ENCODE data around the gene GOLGA6L2.

DNA sequence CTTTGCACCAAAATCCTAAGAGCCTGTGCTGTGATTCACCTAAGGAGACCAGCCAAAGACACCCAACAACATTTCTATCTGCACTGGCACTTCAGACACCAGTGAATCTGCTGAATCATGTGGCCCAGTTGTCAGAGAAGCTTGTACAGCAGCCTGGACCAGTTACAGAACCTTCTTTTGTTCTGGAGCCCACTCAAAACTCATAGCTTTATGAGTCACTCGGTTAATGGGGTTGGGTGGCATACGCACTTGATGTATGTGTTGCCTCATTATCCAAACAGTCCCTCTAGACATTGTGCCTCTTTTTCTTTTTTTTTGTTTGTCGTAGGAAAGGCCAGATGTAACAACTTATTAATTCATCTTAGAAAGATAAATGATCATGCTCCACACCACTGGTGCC is 25.6 kb upstream of the GOLGA6L2 start:
- TF ChIP-seq, protein P1, sequence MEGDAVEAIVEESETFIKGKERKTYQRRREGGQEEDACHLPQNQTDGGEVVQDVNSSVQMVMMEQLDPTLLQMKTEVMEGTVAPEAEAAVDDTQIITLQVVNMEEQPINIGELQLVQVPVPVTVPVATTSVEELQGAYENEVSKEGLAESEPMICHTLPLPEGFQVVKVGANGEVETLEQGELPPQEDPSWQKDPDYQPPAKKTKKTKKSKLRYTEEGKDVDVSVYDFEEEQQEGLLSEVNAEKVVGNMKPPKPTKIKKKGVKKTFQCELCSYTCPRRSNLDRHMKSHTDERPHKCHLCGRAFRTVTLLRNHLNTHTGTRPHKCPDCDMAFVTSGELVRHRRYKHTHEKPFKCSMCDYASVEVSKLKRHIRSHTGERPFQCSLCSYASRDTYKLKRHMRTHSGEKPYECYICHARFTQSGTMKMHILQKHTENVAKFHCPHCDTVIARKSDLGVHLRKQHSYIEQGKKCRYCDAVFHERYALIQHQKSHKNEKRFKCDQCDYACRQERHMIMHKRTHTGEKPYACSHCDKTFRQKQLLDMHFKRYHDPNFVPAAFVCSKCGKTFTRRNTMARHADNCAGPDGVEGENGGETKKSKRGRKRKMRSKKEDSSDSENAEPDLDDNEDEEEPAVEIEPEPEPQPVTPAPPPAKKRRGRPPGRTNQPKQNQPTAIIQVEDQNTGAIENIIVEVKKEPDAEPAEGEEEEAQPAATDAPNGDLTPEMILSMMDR (IDR thresholded peaks at IDR 0.05; ENCODE audit: low read depth, low read length), result no peak
- TF ChIP-seq, protein P2, sequence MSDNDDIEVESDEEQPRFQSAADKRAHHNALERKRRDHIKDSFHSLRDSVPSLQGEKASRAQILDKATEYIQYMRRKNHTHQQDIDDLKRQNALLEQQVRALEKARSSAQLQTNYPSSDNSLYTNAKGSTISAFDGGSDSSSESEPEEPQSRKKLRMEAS (IDR thresholded peaks at IDR 0.05; ENCODE audit: low read depth, low read length), result no peak

Measured in NB4 (cell line).